Smooth muscle cell (in vitro differentiated cells): ENCODE measurements around the gene NKD2. TPM values are rescaled to one million over a fixed set of nuclear protein-coding genes. Genes with fewer than 3 reads are reported as not detected.

Experiments
- DNase-seq: peaks from one replicate; lab custom pipeline; 2025; ENCODE audit not compliant: unreplicated experiment; lab: John Stamatoyannopoulos, UW
- H2AFZ ChIP-seq: fragments of 200-600 bp; sonication (generic); 2 replicates; pipeline ENCODE4 v1.6.0; 2016; ENCODE audit warnings: antibody characterized with exemption, low read depth, mild to moderate bottlenecking
- H3F3A ChIP-seq: fragments of 200-600 bp; sonication (generic); 2 replicates; pipeline ENCODE4 v1.6.0; 2017; ENCODE audit warnings: antibody characterized with exemption, low read depth
- H3K27ac ChIP-seq: fragments of 200-600 bp; sonication (generic); 2 replicates; pipeline ENCODE4 v1.5.1; 2016; ENCODE audit warnings: low read depth, mild to moderate bottlenecking
- H3K27me3 ChIP-seq: fragments of 200-600 bp; sonication (generic); 2 replicates; pipeline ENCODE4 v1.6.1; 2016; ENCODE audit warnings: low read depth, mild to moderate bottlenecking
- H3K36me3 ChIP-seq: fragments of 200-600 bp; sonication (generic); 2 replicates; pipeline ENCODE4 v1.5.1; 2016; ENCODE audit warnings: low read depth
- H3K4me1 ChIP-seq: fragments of 200-600 bp; sonication (generic); 2 replicates; pipeline ENCODE4 v1.5.1; 2016; ENCODE audit warnings: low read depth
- H3K4me2 ChIP-seq: fragments of 200-600 bp; sonication (generic); 2 replicates; pipeline ENCODE4 v1.6.0; 2016; ENCODE audit warnings: mild to moderate bottlenecking
- H3K4me3 ChIP-seq: fragments of 200-600 bp; sonication (generic); 2 replicates; pipeline ENCODE4 v1.5.1; 2016; ENCODE audit warnings: mild to moderate bottlenecking
- H3K79me2 ChIP-seq: fragments of 200-600 bp; sonication (generic); 2 replicates; pipeline ENCODE4 v1.6.0; 2016; ENCODE audit warnings: low read depth, mild to moderate bottlenecking
- H3K9ac ChIP-seq: fragments of 200-600 bp; sonication (generic); 2 replicates; pipeline ENCODE4 v1.6.0; 2016; ENCODE audit warnings: low read depth
- H3K9me3 ChIP-seq: fragments of 200-600 bp; sonication (generic); replicated peaks from 2 replicates; pipeline ENCODE4 v1.5.1; 2016; ENCODE audit warnings: low read depth
- H4K20me1 ChIP-seq: fragments of 200-600 bp; sonication (generic); 2 replicates; pipeline ENCODE4 v1.6.0; 2016; ENCODE audit warnings: low read depth
- WGBS: methylation state at CpG from one replicate; pipeline ENCODE4 v1.1.7; 2016; ENCODE audit warnings: low lambda C conversion rate; 5-methylcytosine and 5-hydroxymethylcytosine counted together
- polyA plus RNA-seq: library from polyadenylated mRNA; unstranded; fragments of >200 nt; fragmentation: Nextera tagmentation; extraction: Ambion mirVana; gene quantifications from 2 replicates; pipeline ENCODE4 v1.2.1, GENCODE V29; 2016
- total RNA-seq: library from RNA; depleted of rRNA; stranded (reverse); fragments of >200 nt; gene quantifications from 2 replicates; pipeline ENCODE4 v1.2.3, GENCODE V29; 2014
- TF ChIP-seq, protein P1 (sequence below): fragments of 200-600 bp; sonication (generic); IDR thresholded peaks from 2 replicates; pipeline ENCODE4 v1.5.1; 2017; ENCODE audit warnings: borderline replicate concordance, mild to moderate bottlenecking, antibody characterized with exemption; ENCODE audit not compliant: insufficient read depth, poor library complexity, severe bottlenecking

NKD2 gene
- total and polyA plus RNA-seq, 2 experiments from 2014 or later = 32.5 to 122 TPM

DNA sequence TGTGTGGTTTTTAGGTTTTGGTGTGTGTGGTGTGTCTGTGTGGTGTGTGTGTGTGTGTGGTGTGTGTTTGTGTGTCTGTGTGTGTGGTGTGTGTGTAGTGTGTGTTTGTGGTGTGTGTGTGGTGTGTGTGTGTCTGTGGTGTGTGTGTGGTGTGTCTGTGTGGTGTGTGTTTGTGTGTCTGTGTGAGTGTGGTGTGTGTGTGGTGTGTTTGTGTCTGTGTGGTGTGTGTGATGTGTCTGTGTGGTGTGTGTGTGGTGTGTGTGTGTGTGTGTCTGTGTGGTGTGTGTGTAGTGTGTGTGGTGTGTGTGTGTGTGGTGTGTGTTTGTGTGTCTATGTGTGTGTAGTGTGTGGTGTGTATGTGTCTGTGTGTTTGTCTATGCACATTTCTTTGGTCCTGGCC is 25.0 kb upstream of the NKD2 start:
- H3K27me3 ChIP-seq = no peaks in the 10 kb centered on the region
- H3K4me3 ChIP-seq = no peak overlapping the region

DNA sequence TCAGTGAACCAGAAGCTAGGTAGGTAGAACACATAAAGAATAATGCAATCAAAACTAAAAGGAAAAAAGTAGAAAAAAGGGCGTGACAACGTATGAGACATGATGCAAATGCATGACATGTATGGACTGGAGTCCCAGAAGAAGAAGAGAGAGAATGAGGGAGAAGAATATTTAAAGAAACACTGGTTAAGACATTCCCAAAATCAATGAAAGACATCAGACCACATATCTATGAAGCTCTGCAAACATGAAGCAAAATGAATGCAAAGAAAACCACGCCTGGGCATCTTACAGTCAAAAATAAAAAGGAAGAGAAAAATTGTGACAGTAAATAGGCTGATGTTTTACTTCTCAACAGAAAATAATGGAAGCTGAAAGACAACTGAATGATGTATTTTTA is 23.8 kb upstream of the NKD2 start:
- Histone ChIP-seq H3K4me1 (peaks cover 18% of the 10 kb centered on the region), H3K9ac (no peak overlapping the region), H3K27ac (no peak overlapping the region), H3K4me3 (no peak overlapping the region), H3K4me2 (no peak overlapping the region), H3K27me3 (no peaks in the 10 kb centered on the region), H4K20me1 (no peaks in the 10 kb centered on the region), H3K9me3 (no peaks in the 10 kb centered on the region), H3K79me2 (no peaks in the 10 kb centered on the region), H3F3A (peaks cover 15% of the 10 kb centered on the region), H2AFZ (no peak overlapping the region), H3K36me3 (no peaks in the 10 kb centered on the region)
- 83% methylated on average over 3 of the region's 3 CpGs for WGBS
- DNase-seq = no peak
- TF ChIP-seq, protein P1, sequence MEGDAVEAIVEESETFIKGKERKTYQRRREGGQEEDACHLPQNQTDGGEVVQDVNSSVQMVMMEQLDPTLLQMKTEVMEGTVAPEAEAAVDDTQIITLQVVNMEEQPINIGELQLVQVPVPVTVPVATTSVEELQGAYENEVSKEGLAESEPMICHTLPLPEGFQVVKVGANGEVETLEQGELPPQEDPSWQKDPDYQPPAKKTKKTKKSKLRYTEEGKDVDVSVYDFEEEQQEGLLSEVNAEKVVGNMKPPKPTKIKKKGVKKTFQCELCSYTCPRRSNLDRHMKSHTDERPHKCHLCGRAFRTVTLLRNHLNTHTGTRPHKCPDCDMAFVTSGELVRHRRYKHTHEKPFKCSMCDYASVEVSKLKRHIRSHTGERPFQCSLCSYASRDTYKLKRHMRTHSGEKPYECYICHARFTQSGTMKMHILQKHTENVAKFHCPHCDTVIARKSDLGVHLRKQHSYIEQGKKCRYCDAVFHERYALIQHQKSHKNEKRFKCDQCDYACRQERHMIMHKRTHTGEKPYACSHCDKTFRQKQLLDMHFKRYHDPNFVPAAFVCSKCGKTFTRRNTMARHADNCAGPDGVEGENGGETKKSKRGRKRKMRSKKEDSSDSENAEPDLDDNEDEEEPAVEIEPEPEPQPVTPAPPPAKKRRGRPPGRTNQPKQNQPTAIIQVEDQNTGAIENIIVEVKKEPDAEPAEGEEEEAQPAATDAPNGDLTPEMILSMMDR = no peak

More for the DNA sequence above, 25.0 kb upstream of the NKD2 start:
- H3K27ac ChIP-seq = no peak overlapping the region
- H3K9me3 ChIP-seq = no peaks in the 10 kb centered on the region
- H3K9ac ChIP-seq = no peak overlapping the region
- TF ChIP-seq, protein P1 = no peak
- no peaks in the 10 kb centered on the region for H3K79me2 ChIP-seq
- no peaks in the 10 kb centered on the region for H4K20me1 ChIP-seq
- no peaks in the 10 kb centered on the region for H3K36me3 ChIP-seq
- H3K4me1 ChIP-seq = peaks cover 18% of the 10 kb centered on the region
- no peak overlapping the region for H2AFZ ChIP-seq
- H3K4me2 ChIP-seq = no peak overlapping the region
- no peak for DNase-seq
- peaks cover 15% of the 10 kb centered on the region for H3F3A ChIP-seq

GRCh38 chr5:987761-988160 is 20.8 kb upstream of the NKD2 start:
- no peaks in the 10 kb centered on the region for H4K20me1 ChIP-seq
- H3K36me3 ChIP-seq = no peaks in the 10 kb centered on the region

DNA sequence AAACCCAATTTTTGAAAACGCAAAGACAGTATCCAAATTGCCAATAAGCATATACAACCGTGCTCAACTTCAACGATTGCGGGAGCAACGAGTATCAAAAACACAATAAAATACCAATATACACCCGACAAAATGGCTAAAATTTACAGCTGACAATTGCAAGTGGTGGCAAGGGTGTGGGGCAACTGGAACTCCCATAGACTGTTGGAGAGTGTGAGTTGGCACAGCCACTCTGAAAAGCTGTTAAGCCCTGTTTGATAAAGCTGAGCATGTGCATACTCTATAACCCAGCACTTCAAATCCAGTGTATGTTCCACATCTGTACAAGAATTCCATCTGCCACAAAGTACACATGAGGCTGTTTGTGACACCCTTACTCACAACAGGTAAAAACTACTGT is 20.3 kb upstream of the NKD2 start:
- Histone ChIP-seq H3K4me2 (no peak overlapping the region), H3K27ac (no peak overlapping the region), H3K9ac (no peak overlapping the region), H3F3A (no peaks in the 10 kb centered on the region), H2AFZ (no peak overlapping the region), H3K4me1 (peaks cover 8% of the 10 kb centered on the region), H4K20me1 (no peaks in the 10 kb centered on the region), H3K36me3 (no peaks in the 10 kb centered on the region), H3K79me2 (no peaks in the 10 kb centered on the region), H3K27me3 (no peaks in the 10 kb centered on the region), H3K9me3 (no peaks in the 10 kb centered on the region), H3K4me3 (no peak overlapping the region)
- no peak for DNase-seq
- 80% methylated on average over 6 of the region's 6 CpGs for WGBS
- TF ChIP-seq, protein P1 = no peak

More at GRCh38 chr5:987761-988160, 20.8 kb upstream of the NKD2 start:
- no peaks in the 10 kb centered on the region for H3K27me3 ChIP-seq
- no peaks in the 10 kb centered on the region for H3F3A ChIP-seq
- no peak overlapping the region for H3K4me2 ChIP-seq
- 94% methylated on average over 2 of the region's 2 CpGs for WGBS
- H3K27ac ChIP-seq = no peak overlapping the region
- H3K79me2 ChIP-seq = no peaks in the 10 kb centered on the region
- no peak for DNase-seq
- H2AFZ ChIP-seq = no peak overlapping the region
- H3K9ac ChIP-seq = no peak overlapping the region
- H3K4me1 ChIP-seq = peaks cover 8% of the 10 kb centered on the region
- no peaks in the 10 kb centered on the region for H3K9me3 ChIP-seq
- H3K4me3 ChIP-seq = no peak overlapping the region
- TF ChIP-seq, protein P1 = no peak
